Measurements from ENCODE around the gene ASB13.

DNA sequence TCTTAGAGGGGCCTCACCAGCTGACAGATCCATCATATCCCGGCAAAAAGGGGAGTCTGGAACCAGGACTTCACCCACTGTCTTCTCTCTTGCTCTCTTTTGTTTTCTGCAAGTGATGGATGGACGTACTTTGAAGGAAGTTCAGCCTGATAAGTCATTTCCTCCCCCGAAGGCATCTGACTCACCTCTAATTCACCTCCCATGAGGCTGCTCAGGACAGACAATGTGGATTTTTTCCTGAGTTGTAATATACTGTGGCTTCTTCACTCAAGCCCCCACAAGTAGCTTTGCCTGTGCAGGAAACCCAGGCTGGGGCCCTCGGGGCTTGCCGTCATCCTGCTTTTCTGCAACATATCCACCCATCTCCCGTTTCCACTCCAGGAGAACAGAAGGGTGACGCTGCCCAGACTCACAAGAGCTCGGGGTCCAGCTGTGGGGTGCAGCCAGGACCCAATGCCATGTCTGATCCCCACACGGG is 70.4 kb downstream of the ASB13 start:
- TF ChIP-seq, protein P1, sequence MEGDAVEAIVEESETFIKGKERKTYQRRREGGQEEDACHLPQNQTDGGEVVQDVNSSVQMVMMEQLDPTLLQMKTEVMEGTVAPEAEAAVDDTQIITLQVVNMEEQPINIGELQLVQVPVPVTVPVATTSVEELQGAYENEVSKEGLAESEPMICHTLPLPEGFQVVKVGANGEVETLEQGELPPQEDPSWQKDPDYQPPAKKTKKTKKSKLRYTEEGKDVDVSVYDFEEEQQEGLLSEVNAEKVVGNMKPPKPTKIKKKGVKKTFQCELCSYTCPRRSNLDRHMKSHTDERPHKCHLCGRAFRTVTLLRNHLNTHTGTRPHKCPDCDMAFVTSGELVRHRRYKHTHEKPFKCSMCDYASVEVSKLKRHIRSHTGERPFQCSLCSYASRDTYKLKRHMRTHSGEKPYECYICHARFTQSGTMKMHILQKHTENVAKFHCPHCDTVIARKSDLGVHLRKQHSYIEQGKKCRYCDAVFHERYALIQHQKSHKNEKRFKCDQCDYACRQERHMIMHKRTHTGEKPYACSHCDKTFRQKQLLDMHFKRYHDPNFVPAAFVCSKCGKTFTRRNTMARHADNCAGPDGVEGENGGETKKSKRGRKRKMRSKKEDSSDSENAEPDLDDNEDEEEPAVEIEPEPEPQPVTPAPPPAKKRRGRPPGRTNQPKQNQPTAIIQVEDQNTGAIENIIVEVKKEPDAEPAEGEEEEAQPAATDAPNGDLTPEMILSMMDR (IDR thresholded peaks at IDR 0.05 in 2 of 3, conservative IDR thresholded peaks at IDR 0.05 in 1 of 3; ENCODE audit: control insufficient read depth in 2 of 3, extremely low read depth in 1 of 3, insufficient read depth in 1 of 3, low read depth in 3 of 3, low read length in 3 of 3): no peak
- TF ChIP-seq POLR2A (IDR thresholded peaks at IDR 0.05; ENCODE audit: low read depth, low read length): no peak
- no peak for TF ChIP-seq IRF4 (IDR thresholded peaks at IDR 0.05; ENCODE audit: low read depth, low read length)
- TF ChIP-seq, protein P2, sequence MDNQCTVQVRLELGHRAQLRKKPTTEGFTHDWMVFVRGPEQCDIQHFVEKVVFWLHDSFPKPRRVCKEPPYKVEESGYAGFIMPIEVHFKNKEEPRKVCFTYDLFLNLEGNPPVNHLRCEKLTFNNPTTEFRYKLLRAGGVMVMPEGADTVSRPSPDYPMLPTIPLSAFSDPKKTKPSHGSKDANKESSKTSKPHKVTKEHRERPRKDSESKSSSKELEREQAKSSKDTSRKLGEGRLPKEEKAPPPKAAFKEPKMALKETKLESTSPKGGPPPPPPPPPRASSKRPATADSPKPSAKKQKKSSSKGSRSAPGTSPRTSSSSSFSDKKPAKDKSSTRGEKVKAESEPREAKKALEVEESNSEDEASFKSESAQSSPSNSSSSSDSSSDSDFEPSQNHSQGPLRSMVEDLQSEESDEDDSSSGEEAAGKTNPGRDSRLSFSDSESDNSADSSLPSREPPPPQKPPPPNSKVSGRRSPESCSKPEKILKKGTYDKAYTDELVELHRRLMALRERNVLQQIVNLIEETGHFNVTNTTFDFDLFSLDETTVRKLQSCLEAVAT (IDR thresholded peaks at IDR 0.05): no peak
- TF ChIP-seq NFIC (IDR thresholded peaks at IDR 0.05; ENCODE audit: low read depth, low read length): no peak
- TF ChIP-seq, protein P3, sequence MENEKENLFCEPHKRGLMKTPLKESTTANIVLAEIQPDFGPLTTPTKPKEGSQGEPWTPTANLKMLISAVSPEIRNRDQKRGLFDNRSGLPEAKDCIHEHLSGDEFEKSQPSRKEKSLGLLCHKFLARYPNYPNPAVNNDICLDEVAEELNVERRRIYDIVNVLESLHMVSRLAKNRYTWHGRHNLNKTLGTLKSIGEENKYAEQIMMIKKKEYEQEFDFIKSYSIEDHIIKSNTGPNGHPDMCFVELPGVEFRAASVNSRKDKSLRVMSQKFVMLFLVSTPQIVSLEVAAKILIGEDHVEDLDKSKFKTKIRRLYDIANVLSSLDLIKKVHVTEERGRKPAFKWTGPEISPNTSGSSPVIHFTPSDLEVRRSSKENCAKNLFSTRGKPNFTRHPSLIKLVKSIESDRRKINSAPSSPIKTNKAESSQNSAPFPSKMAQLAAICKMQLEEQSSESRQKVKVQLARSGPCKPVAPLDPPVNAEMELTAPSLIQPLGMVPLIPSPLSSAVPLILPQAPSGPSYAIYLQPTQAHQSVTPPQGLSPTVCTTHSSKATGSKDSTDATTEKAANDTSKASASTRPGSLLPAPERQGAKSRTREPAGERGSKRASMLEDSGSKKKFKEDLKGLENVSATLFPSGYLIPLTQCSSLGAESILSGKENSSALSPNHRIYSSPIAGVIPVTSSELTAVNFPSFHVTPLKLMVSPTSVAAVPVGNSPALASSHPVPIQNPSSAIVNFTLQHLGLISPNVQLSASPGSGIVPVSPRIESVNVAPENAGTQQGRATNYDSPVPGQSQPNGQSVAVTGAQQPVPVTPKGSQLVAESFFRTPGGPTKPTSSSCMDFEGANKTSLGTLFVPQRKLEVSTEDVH (IDR thresholded peaks at IDR 0.05; ENCODE audit: low read depth, partially characterized antibody): no peak
- TF ChIP-seq BRCA1 (IDR thresholded peaks at IDR 0.05; ENCODE audit: low read depth, low read length): no peak
